DMS 273 (cell line): Measurements from ENCODE around the gene GOLGA5.

Experiments used
- DNase-seq: peaks from one replicate; lab custom pipeline; 2025; ENCODE audit not compliant: unreplicated experiment; lab: John Stamatoyannopoulos, UW

Gene GOLGA5

DNA sequence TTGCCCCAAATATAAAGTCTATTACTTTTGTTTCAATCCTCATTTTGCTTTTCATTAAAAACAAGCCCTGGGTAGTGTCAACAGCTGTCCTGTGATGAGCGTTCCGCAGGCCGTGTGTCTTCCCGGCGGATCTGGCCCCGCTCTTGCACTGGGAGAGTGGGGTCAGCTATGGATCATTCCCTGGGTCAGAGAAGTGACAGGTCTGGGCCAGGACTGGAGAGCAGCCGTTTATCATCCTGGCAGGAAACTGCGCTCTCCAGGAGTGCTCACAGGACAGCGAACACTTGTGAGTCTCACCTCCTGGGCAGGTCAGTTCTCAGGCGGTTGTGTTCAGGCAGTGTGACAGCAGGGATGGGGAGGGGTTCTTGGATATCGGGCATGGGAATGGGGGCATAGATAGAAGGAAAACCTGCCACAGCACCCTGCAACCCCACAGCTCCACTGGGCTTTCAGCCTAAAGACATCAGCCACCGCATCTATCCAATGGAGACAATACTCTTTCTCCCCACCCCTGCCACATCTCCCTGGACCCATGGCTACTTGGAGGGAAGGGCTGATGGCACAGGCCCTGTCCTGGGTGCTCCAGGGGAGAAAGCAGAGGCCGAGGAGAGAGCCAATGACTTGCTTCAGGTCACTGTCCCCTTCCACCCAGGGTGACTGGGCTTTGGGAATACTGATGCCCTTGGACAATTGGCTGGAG is 81.0 kb downstream of the GOLGA5 start:
- DNase-seq, result no peak

DNA sequence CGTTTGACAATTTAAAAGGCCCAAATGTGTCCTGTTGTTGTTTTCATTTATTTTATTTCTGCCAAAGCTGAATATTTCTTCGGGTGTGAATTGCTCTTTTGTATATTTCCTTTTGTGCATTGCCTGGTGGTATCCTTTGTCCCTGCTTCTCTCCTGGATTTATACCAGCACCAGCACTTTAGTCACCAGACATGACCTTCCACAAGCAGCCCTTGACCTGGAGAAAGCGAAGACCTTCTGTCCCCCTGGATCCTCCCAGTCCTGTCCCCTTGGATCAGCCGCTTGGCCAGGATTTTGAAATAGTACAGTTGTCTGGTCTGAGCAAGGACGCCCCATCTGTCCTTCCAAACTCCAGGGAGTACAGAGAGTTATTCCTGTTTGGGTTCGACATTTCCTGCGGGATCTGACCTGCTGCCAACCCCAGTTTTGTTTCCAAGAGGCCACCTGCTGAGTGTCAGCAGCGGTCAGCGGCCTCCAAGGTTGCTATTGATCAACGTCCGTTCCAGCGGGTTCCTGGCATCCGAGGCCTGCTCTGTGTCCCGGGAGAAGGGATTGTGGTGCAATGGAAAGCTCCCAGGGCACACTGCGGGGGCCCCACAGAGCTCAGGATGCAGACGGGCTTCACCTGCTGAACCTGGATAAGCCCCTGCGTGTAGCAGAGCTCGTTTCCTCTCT is 83.8 kb downstream of the GOLGA5 start:
- DNase-seq, result no peak

DNA sequence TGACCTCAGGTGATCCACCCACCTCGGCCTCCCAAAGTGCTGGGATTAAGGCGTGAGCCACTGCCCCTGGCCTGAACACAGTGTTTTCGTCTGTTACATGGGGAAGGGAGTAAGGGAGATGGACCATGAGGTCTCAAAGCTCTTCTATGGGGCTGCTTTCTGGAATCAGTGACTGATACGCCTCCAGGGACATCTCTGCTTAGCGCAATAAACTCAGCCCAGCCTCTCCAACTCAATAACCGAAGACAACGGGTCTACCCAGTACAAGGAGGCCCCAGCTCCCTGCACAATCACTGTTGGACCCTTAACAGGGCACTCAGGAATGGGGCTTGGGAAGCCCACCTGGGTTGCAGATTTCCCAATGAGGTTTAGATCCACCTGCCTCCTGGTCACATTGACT is 86.2 kb downstream of the GOLGA5 start:
- DNase-seq, result no peak

DNA sequence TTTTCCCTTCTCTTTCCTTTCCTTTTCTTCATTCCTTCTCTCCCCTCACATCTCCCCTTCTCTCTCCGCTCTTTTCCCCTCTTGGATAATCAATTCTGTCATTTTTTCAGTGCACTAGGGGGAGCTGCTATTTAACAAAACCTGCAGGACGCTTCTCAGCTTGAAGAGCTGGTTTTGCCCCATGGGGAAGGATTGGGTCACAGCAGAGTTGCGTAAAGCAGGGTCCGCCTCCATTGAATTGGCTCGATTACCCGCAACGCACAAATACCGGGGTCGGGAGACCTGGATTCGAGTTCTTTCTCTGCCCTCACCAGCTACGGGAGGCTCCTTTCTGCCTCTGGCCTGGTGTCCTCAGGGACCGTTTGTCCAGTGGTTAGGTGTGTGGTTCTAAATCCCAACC is 86.7 kb downstream of the GOLGA5 start:
- DNase-seq, result peak; percentile 60

DNA sequence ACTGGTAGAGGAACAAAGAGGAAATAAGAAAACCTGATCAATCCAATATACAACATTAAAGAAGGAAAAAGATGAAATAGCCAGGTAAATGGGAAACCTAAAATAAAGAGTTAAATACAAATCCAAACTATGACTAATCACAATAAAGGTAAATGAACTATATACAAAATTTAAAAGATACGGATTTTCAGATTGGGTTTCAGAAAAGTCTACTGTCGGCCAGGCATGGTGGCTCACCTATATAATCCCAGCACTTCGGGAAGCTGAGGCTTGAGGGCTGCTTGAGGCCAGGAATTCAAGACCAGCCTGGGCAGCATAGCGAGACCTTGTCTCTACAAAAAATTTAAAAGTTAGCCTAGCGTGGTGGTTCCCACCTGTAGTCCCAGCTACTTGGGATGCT is 89.0 kb downstream of the GOLGA5 start:
- no peak for DNase-seq

DNA sequence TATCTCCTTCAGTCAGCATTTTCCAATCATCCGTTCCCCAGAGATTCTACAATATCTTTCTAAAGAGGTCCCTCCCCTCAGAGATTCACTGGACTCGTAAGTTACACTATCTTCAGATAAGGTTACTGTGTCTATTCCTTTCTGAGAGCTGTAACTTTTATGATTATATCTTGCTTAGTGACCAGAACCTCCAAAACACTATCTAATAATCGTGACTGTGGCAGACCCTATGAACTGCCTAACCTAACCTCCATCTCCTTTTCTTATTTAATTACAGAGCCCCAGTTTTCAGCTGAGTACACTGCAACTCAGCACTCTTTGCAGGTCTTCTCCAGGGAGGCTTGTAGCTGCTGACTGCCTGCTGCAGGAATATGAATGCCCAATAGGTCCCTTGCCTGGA is 90.3 kb downstream of the GOLGA5 start:
- no peak for DNase-seq

DNA sequence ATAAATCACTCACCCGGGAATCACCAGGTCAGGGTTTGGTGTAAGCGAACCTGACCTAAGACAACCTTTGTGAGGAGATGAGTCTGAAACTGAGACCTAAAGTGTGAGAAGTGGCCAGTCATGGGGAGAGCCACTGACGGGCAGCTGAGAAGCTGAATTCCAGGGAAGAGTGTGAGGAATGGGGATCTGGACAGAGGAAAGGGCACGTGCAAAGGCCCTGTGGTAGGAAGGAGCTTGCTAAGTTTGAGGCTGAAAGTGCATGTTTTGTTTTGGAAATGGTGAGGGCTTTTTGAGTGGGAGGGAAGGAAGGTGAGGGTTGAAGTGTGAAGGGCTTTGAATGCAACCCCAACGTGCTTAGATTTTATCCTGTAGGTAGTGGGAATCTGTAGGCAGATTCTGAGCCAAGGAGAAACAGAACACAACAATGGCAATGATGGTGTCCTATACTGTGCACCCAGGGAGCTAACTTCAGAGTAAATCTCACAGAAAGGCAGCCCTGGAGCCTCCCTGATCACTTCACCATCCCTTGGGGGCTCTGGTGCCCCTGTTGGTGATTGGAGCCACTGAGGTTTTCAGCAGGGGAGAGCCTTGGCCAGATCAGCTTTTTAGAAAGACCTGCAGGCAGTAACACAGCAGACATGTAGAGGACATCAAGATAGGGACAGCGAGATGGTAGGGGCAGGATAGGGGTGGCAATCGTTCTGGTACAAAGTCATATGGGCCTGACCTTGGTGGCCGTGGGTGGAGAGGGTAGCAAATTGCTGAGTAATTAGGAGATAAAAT is 91.4 kb downstream of the GOLGA5 start:
- no peak for DNase-seq

DNA sequence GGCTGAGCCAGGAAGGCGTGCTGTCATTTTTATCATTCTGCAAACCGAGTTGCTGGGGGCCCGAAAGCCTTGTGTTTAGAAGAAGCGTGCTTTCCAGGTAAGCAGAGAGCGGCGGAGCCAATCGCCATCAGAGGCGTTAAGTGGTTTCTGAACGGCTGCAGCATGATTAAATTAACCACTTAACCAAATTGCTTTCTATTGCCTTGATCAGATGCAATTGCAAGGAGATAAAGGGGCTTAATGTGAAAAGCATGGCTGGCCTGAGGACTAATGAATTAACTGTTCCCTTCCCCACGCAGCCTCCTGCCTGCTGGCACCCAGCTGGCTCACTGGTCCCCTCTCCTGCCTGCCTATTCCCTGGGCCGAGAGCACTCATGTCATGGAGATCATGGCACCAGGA is 92.2 kb downstream of the GOLGA5 start:
- DNase-seq, result no peak

DNA sequence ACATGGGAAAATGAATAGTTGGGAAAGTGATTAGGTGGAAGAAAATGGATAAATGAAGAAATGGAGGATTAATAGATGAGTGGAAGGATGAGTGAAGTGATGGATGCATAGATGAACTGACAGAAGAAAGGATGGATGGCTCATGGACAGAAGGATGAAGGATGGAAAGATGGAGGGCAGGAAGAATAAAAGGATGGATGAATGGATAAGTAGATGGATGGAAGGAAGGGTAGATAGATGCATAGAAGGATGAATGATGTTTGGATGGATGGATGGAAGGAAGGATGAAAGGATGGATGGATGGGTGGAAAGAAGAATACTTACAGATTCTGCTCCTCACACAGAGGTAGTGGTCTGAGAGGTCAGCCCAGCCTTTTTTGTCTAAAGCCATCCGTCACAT is 93.1 kb downstream of the GOLGA5 start:
- no peak for DNase-seq

DNA sequence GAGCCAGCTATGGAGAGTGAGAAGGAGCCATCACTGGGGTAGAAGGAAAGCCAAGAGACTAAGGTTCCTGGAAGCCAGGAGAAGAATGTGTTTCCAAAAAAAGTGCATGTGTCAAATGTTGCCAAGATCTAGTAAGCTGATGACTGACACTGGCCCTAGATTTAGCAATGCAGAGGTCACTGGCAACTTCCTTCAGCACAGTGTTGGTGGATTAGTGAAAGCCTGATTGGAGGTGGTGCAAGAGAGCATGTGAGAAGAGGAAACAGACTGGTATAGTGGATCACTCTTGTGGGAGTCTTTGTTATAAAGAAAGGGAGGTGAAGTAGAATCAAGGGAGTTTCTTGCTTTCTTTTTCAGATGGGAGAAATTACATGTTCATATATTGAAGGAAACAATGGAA is 94.8 kb downstream of the GOLGA5 start:
- no peak for DNase-seq
